Measurements from ENCODE around the gene DPAGT1. TPM values are rescaled to one million over a fixed set of nuclear protein-coding genes. Genes with fewer than 3 reads are reported as not detected.

DPAGT1 gene
- total and polyA plus RNA-seq, 2 donors (not counting 3 experiments of a cell fraction or from before 2014, with no cell fraction given), result 62.0 to 203 TPM

- TF ChIP-seq POLR2AphosphoS5 (IDR thresholded peaks at IDR 0.05; ENCODE audit: insufficient read depth, low read depth, low read length) (no peak), JUN (IDR thresholded peaks at IDR 0.05; ENCODE audit: borderline replicate concordance, insufficient read depth, insufficient read length, low read depth) (no peak), MAX (IDR thresholded peaks at IDR 0.05; ENCODE audit: insufficient read depth, insufficient read length) (no peak), MYC (IDR thresholded peaks at IDR 0.05; ENCODE audit: low read depth, low read length) (no peak), CTCF (IDR thresholded peaks at IDR 0.05; ENCODE audit: extremely low read depth in 1 of 2, insufficient read depth in 1 of 2, low read depth in 1 of 2, low read length in 2 of 2) (no peak), GATA2 (IDR thresholded peaks at IDR 0.05; ENCODE audit: insufficient read depth, insufficient read length, low read depth, low read length) (no peak), FOS (IDR thresholded peaks at IDR 0.05; ENCODE audit: borderline replicate concordance, insufficient read depth, low read length) (no peak), EZH2 (IDR thresholded peaks at IDR 0.05; ENCODE audit: borderline replicate concordance, low read depth, low read length, severe bottlenecking) (no peak), POLR2A (IDR thresholded peaks at IDR 0.05; ENCODE audit: low read depth, low read length) (no peak)
- FAIRE-seq (no peak), DNase-seq (ENCODE audit: low read depth, low spot score) (no peak)
- no peaks in the 10 kb centered on the region for H3K79me2 ChIP-seq (ENCODE audit: control insufficient read depth, insufficient read depth, low read length)
- ChIA-PET CTCF (interaction anchor here (1.1 to 1.6 kb wide), 6 partner anchors 10 to 89 kb away, joined by 3 to 8 read pairs (median 4); partner anchors contain the start of gene HINFP), POLR2A (interaction anchor here (1.3 to 1.5 kb wide), 2 partner anchors 13 to 14 kb away, joined by 4 to 10 read pairs; partner anchors contain the start of gene HINFP)
- dilution Hi-C loops (cut with MboI; ENCODE audit: extremely low pct_ligation_motif_present, low sequenced_read_pairs) (no loop called here), intact Hi-C loops (cut with micrococcal nuclease) (loop anchor here (1.0 kb wide), 2 partner anchors 12 to 14 kb away; partner anchors contain the start of gene HINFP)
- no peaks in the 10 kb centered on the region for H3K9me1 ChIP-seq (replicated peaks; ENCODE audit: control insufficient read depth, extremely low read depth, insufficient read depth, low read length)
- peaks cover 16% of the 10 kb centered on the region for H3K4me1 ChIP-seq (ENCODE audit: control insufficient read depth, extremely low read depth, insufficient read depth, low read length)
- H3K4me3 ChIP-seq (replicated peaks in 1 of 3; ENCODE audit: insufficient read depth in 1 of 3, low read depth in 1 of 3, low read length in 3 of 3), result peak overlapping the region; percentile 46 to 72 (median 63)
- no peaks in the 10 kb centered on the region for H3K9me3 ChIP-seq (replicated peaks; ENCODE audit: control insufficient read depth, insufficient read depth, low read length)
- peaks cover 2 to 14% of the 10 kb centered on the region in 2 experiments for H3K36me3 ChIP-seq (ENCODE audit: control insufficient read depth in 2 of 2, extremely low read depth in 1 of 2, insufficient read depth in 2 of 2, low read length in 2 of 2)
- H3K27me3 ChIP-seq (ENCODE audit: control insufficient read depth in 2 of 2, insufficient read depth in 2 of 2, low read length in 2 of 2), result no peaks in the 10 kb centered on the region
- no peaks in the 10 kb centered on the region for H4K20me1 ChIP-seq (replicated peaks; ENCODE audit: control insufficient read depth, extremely low read depth, insufficient read depth, low read length)
- H3K27ac ChIP-seq (ENCODE audit: insufficient read depth, low read depth, low read length), result no peak overlapping the region
- H2AFZ ChIP-seq (ENCODE audit: low read depth, low read length), result peak overlapping the region; percentile 83
- H3K4me2 ChIP-seq (ENCODE audit: insufficient read depth, low read length), result peak overlapping the region; percentile 51
- BruUV-seq (replicated peaks), result no TSS peak
- H3K9ac ChIP-seq (replicated peaks; ENCODE audit: extremely low read depth, insufficient read depth, low read length), result peak overlapping the region; percentile 39
Measured at GRCh38 chr11:119107538-119108145, 6.0 kb upstream of the DPAGT1 start.
